ENCODE data around the gene EHMT1. TPM values are rescaled to one million over a fixed set of nuclear protein-coding genes. Genes with fewer than 3 reads are reported as not detected.
"Not testable (repeated sequence)": the region's sequence is repeated elsewhere in the genome, so short reads cannot be mapped to it uniquely, and the experiment has no call there.

Gene EHMT1
- polyA plus RNA-seq, 1 of the 3 experiments (the other 2 are of a cell fraction) = 39.5 TPM

- H3K4me1 ChIP-seq (ENCODE audit: control insufficient read depth in 1 of 2, insufficient read depth in 2 of 2, low read depth in 1 of 2, low read length in 1 of 2); H3K27me3 ChIP-seq (ENCODE audit: insufficient read depth); H3K4me2 ChIP-seq; CTCF ChIA-PET; H2AFZ ChIP-seq (ENCODE audit: low read depth); H3K4me3 ChIP-seq (ENCODE audit: low read depth in 2 of 2, low read length in 1 of 2); H4K20me1 ChIP-seq (ENCODE audit: insufficient read depth); H3K27ac ChIP-seq (ENCODE audit: low read depth in 2 of 2, low read length in 1 of 2); H3K9ac ChIP-seq; H3K9me2 ChIP-seq; H3K9me3 ChIP-seq; DNase-seq; H3F3A ChIP-seq (replicated peaks; ENCODE audit: insufficient read depth); POLR2A ChIA-PET: not testable (repeated sequence)
- Histone ChIP-seq H3K79me2 (ENCODE audit: insufficient read depth) (peaks cover 38% of the 10 kb centered on the region), H3K36me3 (replicated peaks in 1 of 2; ENCODE audit: control insufficient read depth in 1 of 2, insufficient read depth in 2 of 2, low read length in 1 of 2) (peaks cover 25 to 29% of the 10 kb centered on the region in 2 experiments)
- 96% methylated on average over 7 of the region's 7 CpGs for WGBS (ENCODE audit: low lambda C conversion rate)
These were observed 97.3 kb downstream of the EHMT1 start for GRCh38 chr9:137715866-137716693.

- H2AFZ ChIP-seq (ENCODE audit: low read depth) = no peak overlapping the region
- H3K4me3 ChIP-seq (ENCODE audit: low read depth in 2 of 2, low read length in 1 of 2) = no peak overlapping the region
- ChIA-PET CTCF (no interaction called here), POLR2A (no interaction called here)
- no peak overlapping the region for H3K27ac ChIP-seq (ENCODE audit: low read depth in 2 of 2, low read length in 1 of 2)
- peaks cover 20 to 29% of the 10 kb centered on the region in 2 experiments for H3K36me3 ChIP-seq (replicated peaks in 1 of 2; ENCODE audit: control insufficient read depth in 1 of 2, insufficient read depth in 2 of 2, low read length in 1 of 2)
- WGBS (ENCODE audit: low lambda C conversion rate) = 96% methylated on average over 23 of the region's 25 CpGs
- H4K20me1 ChIP-seq (ENCODE audit: insufficient read depth) = no peaks in the 10 kb centered on the region
- peaks cover 5% of the 10 kb centered on the region for H3F3A ChIP-seq (replicated peaks; ENCODE audit: insufficient read depth)
- H3K9me2 ChIP-seq = no peaks in the 10 kb centered on the region
- H3K9ac ChIP-seq = no peak overlapping the region
- H3K4me1 ChIP-seq (ENCODE audit: control insufficient read depth in 1 of 2, insufficient read depth in 2 of 2, low read depth in 1 of 2, low read length in 1 of 2) = no peaks in the 10 kb centered on the region; a peak in 1 of 4 replicates
- H3K4me2 ChIP-seq = no peak overlapping the region
- peaks cover 42% of the 10 kb centered on the region for H3K79me2 ChIP-seq (ENCODE audit: insufficient read depth)
- TF ChIP-seq EP300 (IDR thresholded peaks at IDR 0.05; ENCODE audit: borderline replicate concordance in 1 of 2, low read depth in 1 of 2, low read length in 1 of 2) (no peak), REST (IDR thresholded peaks at IDR 0.05; ENCODE audit: low read depth, low read length) (no peak), TEAD4 (IDR thresholded peaks at IDR 0.05; ENCODE audit: borderline replicate concordance, insufficient read depth) (no peak), MXI1 (IDR thresholded peaks at IDR 0.05; ENCODE audit: low read depth, low read length) (no peak), FOSL2 (IDR thresholded peaks at IDR 0.05; ENCODE audit: borderline replicate concordance, low read depth) (no peak), RAD21 (IDR thresholded peaks at IDR 0.05; ENCODE audit: low read length) (no peak), ZBTB33 (IDR thresholded peaks at IDR 0.05; ENCODE audit: borderline replicate concordance, low read depth) (no peak), SIN3A (IDR thresholded peaks at IDR 0.05; ENCODE audit: borderline replicate concordance, low read depth, low read length) (no peak), IRF3 (IDR thresholded peaks at IDR 0.05; ENCODE audit: low read depth, low read length) (no peak), POLR2AphosphoS5 (IDR thresholded peaks at IDR 0.05; ENCODE audit: low read depth, low read length) (no peak), ELF1 (IDR thresholded peaks at IDR 0.05) (no peak), SMC3 (IDR thresholded peaks at IDR 0.05; ENCODE audit: low read depth, low read length) (no peak), NFIC (IDR thresholded peaks at IDR 0.05; ENCODE audit: borderline replicate concordance) (no peak), USF2 (IDR thresholded peaks at IDR 0.05; ENCODE audit: borderline replicate concordance, low read depth, low read length) (no peak), YY1 (IDR thresholded peaks at IDR 0.05; ENCODE audit: low read depth) (no peak), RFX5 (IDR thresholded peaks at IDR 0.05; ENCODE audit: low read length) (no peak)
- no peaks in the 10 kb centered on the region for H3K27me3 ChIP-seq (ENCODE audit: insufficient read depth)
- no peaks in the 10 kb centered on the region for H3K9me3 ChIP-seq
- DNase-seq = no peak
These were observed 98.0 kb downstream of the EHMT1 start for GRCh38 chr9:137716694-137717287.
